Astrocyte (in vitro differentiated cells and primary cell): ENCODE measurements around the gene ZBTB37. TPM values are rescaled to one million over a fixed set of nuclear protein-coding genes. Genes with fewer than 3 reads are reported as not detected.
"Not testable (repeated sequence)": the region's sequence is repeated elsewhere in the genome, so short reads cannot be mapped to it uniquely, and the experiment has no call there.

ENCODE experiments used
- DNase-seq: peaks from one replicate; pipeline ENCODE4 v3.0.0-alpha.2; 2010; ENCODE audit warnings: low read depth
- FAIRE-seq: peaks from 2 replicates; lab custom pipeline; 2011; peaks lifted over from hg19 to GRCh38; lab: Jason Lieb, UNC
- H2AFZ ChIP-seq: 2 replicates; pipeline ENCODE4 v1.6.0; 2012; ENCODE audit warnings: low read depth, low read length, inconsistent platforms
- H3K27ac ChIP-seq: 2 replicates; pipeline ENCODE4 v1.5.1; 2011; ENCODE audit warnings: low read depth, low read length, inconsistent platforms
- H3K27me3 ChIP-seq: 2 replicates; pipeline ENCODE4 v1.6.0; 2011; ENCODE audit warnings: low read length, inconsistent platforms; ENCODE audit not compliant: insufficient read depth
- H3K36me3 ChIP-seq: 2 replicates; pipeline ENCODE4 v1.5.1; 2011; ENCODE audit warnings: low read length, inconsistent platforms; ENCODE audit not compliant: insufficient read depth
- H3K4me1 ChIP-seq: 2 replicates; pipeline ENCODE4 v1.5.1; 2011; ENCODE audit warnings: low read length, inconsistent platforms; ENCODE audit not compliant: insufficient read depth
- H3K4me2 ChIP-seq: 2 replicates; pipeline ENCODE4 v1.6.0; 2012; ENCODE audit warnings: low read length, inconsistent platforms
- H3K4me3 ChIP-seq: 2 replicates; pipeline ENCODE4 v1.5.1; 2011; ENCODE audit warnings: low read depth, mild to moderate bottlenecking, low read length, inconsistent platforms; ENCODE audit not compliant: insufficient read depth
- H3K79me2 ChIP-seq: 2 replicates; pipeline ENCODE4 v1.6.0; 2012; ENCODE audit warnings: mild to moderate bottlenecking, low read length, inconsistent platforms; ENCODE audit not compliant: insufficient read depth
- H3K9ac ChIP-seq: 2 replicates; pipeline ENCODE4 v1.6.0; 2012; ENCODE audit warnings: mild to moderate bottlenecking, low read length, inconsistent platforms
- H3K9me3 ChIP-seq: 2 replicates; pipeline ENCODE4 v1.5.1; 2012; ENCODE audit warnings: low read depth, mild to moderate bottlenecking, low read length, inconsistent platforms; ENCODE audit not compliant: insufficient read depth
- H4K20me1 ChIP-seq: 2 replicates; pipeline ENCODE4 v1.6.0; 2012; ENCODE audit warnings: low read length, inconsistent platforms; ENCODE audit not compliant: insufficient read depth
- H3K27ac Mint-ChIP-seq: one replicate; pipeline ENCODE4 v1.8.0; 2021; ENCODE audit warnings: mild to moderate bottlenecking, mixed read lengths; ENCODE audit not compliant: unreplicated experiment
- H3K27me3 Mint-ChIP-seq: one replicate; pipeline ENCODE4 v1.8.0; 2021; ENCODE audit warnings: low read depth, mixed read lengths; ENCODE audit not compliant: unreplicated experiment
- H3K36me3 Mint-ChIP-seq: one replicate; pipeline ENCODE4 v1.8.0; 2021; ENCODE audit warnings: low read depth, mixed read lengths; ENCODE audit not compliant: unreplicated experiment
- H3K4me1 Mint-ChIP-seq: one replicate; pipeline ENCODE4 v1.8.0; 2021; ENCODE audit warnings: low read depth, mixed read lengths; ENCODE audit not compliant: unreplicated experiment
- H3K4me3 Mint-ChIP-seq: one replicate; pipeline ENCODE4 v1.8.0; 2021; ENCODE audit warnings: mild to moderate bottlenecking, moderate library complexity, mixed read lengths; ENCODE audit not compliant: unreplicated experiment
- H3K9me3 Mint-ChIP-seq: one replicate; pipeline ENCODE4 v1.8.0; 2021; ENCODE audit warnings: mild to moderate bottlenecking, mixed read lengths; ENCODE audit not compliant: unreplicated experiment
- CTCF ChIP-seq: IDR thresholded peaks from 2 replicates; pipeline ENCODE4 v1.5.1; 2011; ENCODE audit warnings: low read depth, mild to moderate bottlenecking, inconsistent platforms, low read length, moderate library complexity; ENCODE audit not compliant: insufficient read depth
- EZH2 ChIP-seq: IDR thresholded peaks from 2 replicates; pipeline ENCODE4 v1.6.1; 2012; ENCODE audit warnings: mild to moderate bottlenecking, low read length, inconsistent platforms; ENCODE audit not compliant: insufficient read depth
- total RNA-seq: library from RNA; stranded (reverse); gene quantifications from 2 replicates; pipeline ENCODE4 v1.2.1, GENCODE V29; 2021

ZBTB37 gene
- total RNA-seq, 1 donor from 2014 or later: 10.7 TPM

GRCh38 chr1:173878251-173878650 is 10.1 kb downstream of the ZBTB37 start:
- TF ChIP-seq CTCF: no peak
- no peak for TF ChIP-seq EZH2
- DNase-seq (no peak), FAIRE-seq (no peak)
- no peak overlapping the region for H3K4me3 ChIP-seq
- peaks cover 14% of the 10 kb centered on the region for H3K36me3 ChIP-seq
- H3K27ac ChIP-seq: no peak overlapping the region
- H3K9me3 Mint-ChIP-seq: no peaks in the 10 kb centered on the region
- H3K9me3 ChIP-seq: no peaks in the 10 kb centered on the region
- peaks cover 6% of the 10 kb centered on the region for H3K79me2 ChIP-seq
- no peak overlapping the region for H2AFZ ChIP-seq
- peaks cover 11% of the 10 kb centered on the region for H3K36me3 Mint-ChIP-seq
- no peak overlapping the region for H3K9ac ChIP-seq
- no peak overlapping the region for H3K27ac Mint-ChIP-seq
- H3K4me1 Mint-ChIP-seq: no peaks in the 10 kb centered on the region
- H3K27me3 Mint-ChIP-seq: no peaks in the 10 kb centered on the region
- no peaks in the 10 kb centered on the region for H3K27me3 ChIP-seq
- no peak overlapping the region for H3K4me2 ChIP-seq
- H3K4me1 ChIP-seq: no peaks in the 10 kb centered on the region
- no peaks in the 10 kb centered on the region for H4K20me1 ChIP-seq
- no peak overlapping the region for H3K4me3 Mint-ChIP-seq

- H3K79me2 ChIP-seq, H3K4me2 ChIP-seq, H3K4me3 ChIP-seq, H3K27ac ChIP-seq, H3K9ac ChIP-seq, H3K27ac Mint-ChIP-seq, H3K4me3 Mint-ChIP-seq, H3K4me1 ChIP-seq, FAIRE-seq, DNase-seq, H3K4me1 Mint-ChIP-seq, H4K20me1 ChIP-seq, H3K27me3 ChIP-seq, H3K9me3 ChIP-seq, H3K9me3 Mint-ChIP-seq, H3K27me3 Mint-ChIP-seq, H2AFZ ChIP-seq: not testable (repeated sequence)
- H3K36me3 ChIP-seq: peaks cover 22% of the 10 kb centered on the region
- H3K36me3 Mint-ChIP-seq: peaks cover 17% of the 10 kb centered on the region
Observed at GRCh38 chr1:173881117-173881516, 12.9 kb downstream of the ZBTB37 start.

GRCh38 chr1:173884701-173885100 is 16.5 kb downstream of the ZBTB37 start:
- FAIRE-seq (no peak), DNase-seq (no peak)
- Mint-ChIP-seq H3K9me3 (no peaks in the 10 kb centered on the region), H3K4me1 (no peaks in the 10 kb centered on the region), H3K27me3 (no peaks in the 10 kb centered on the region), H3K36me3 (peaks cover 15% of the 10 kb centered on the region), H3K27ac (no peak overlapping the region), H3K4me3 (no peak overlapping the region)
- no peaks in the 10 kb centered on the region for H3K27me3 ChIP-seq
- H3K4me3 ChIP-seq: no peak overlapping the region
- H2AFZ ChIP-seq: no peak overlapping the region
- no peak overlapping the region for H3K27ac ChIP-seq
- no peak overlapping the region for H3K9ac ChIP-seq
- H3K36me3 ChIP-seq: peaks cover 10% of the 10 kb centered on the region
- H3K9me3 ChIP-seq: no peaks in the 10 kb centered on the region
- H3K79me2 ChIP-seq: peaks cover 5% of the 10 kb centered on the region
- no peak overlapping the region for H3K4me2 ChIP-seq
- no peak for TF ChIP-seq EZH2
- no peak for TF ChIP-seq CTCF
- H4K20me1 ChIP-seq: peaks cover 3% of the 10 kb centered on the region
- H3K4me1 ChIP-seq: no peaks in the 10 kb centered on the region
